Measurements from ENCODE around the gene MOG.

The MOG gene

GRCh38 chr6:29649701-29650673 lies 6.9 kb upstream of the MOG start:
- no peaks in the 10 kb centered on the region for H3K79me2 ChIP-seq (ENCODE audit: insufficient read depth, low read length)
- H3F3A ChIP-seq (ENCODE audit: insufficient read depth, low read length) = no peaks in the 10 kb centered on the region
- no peaks in the 10 kb centered on the region for H3K9me2 ChIP-seq (ENCODE audit: low read depth, low read length)
- peak overlapping the region; percentile 50; the same call in 1 of the 2 replicates for H3K9ac ChIP-seq (ENCODE audit: low read length)
- no peaks in the 10 kb centered on the region for H3K9me3 ChIP-seq (ENCODE audit: low read length)
- H3K36me3 ChIP-seq (ENCODE audit: insufficient read depth, low read length) = no peaks in the 10 kb centered on the region
- H3K4me2 ChIP-seq (ENCODE audit: low read length) = peak overlapping the region; percentile 86
- TF ChIP-seq CTCF (IDR thresholded peaks at IDR 0.05; ENCODE audit: low read length) (peak; percentile 89), EZH2 (IDR thresholded peaks at IDR 0.05; ENCODE audit: borderline replicate concordance, low read length) (no peak)
- H3K4me1 ChIP-seq (ENCODE audit: insufficient read depth, low read length, severe bottlenecking) = peaks cover 12% of the 10 kb centered on the region
- H4K20me1 ChIP-seq (ENCODE audit: insufficient read depth, low read length) = no peaks in the 10 kb centered on the region
- H2AFZ ChIP-seq (ENCODE audit: low read length) = peak overlapping the region; percentile 62; the same call in 1 of the 2 replicates
- H3K27me3 ChIP-seq (ENCODE audit: insufficient read depth, low read length) = no peaks in the 10 kb centered on the region
- no peak overlapping the region for H3K27ac ChIP-seq (ENCODE audit: low read depth, low read length, poor library complexity, severe bottlenecking)
- peak overlapping the region; percentile 61 for H3K4me3 ChIP-seq (ENCODE audit: low read depth, low read length, poor library complexity, severe bottlenecking)

- Histone ChIP-seq H2AFZ (ENCODE audit: low read length) (no peak overlapping the region), H3K4me2 (ENCODE audit: low read length) (no peak overlapping the region), H3K9ac (ENCODE audit: low read length) (no peak overlapping the region), H3K9me3 (ENCODE audit: low read length) (no peaks in the 10 kb centered on the region), H3K4me3 (ENCODE audit: low read depth, low read length, poor library complexity, severe bottlenecking) (no peak overlapping the region), H3K27me3 (ENCODE audit: insufficient read depth, low read length) (no peaks in the 10 kb centered on the region), H4K20me1 (ENCODE audit: insufficient read depth, low read length) (no peaks in the 10 kb centered on the region), H3K79me2 (ENCODE audit: insufficient read depth, low read length) (no peaks in the 10 kb centered on the region), H3K27ac (ENCODE audit: low read depth, low read length, poor library complexity, severe bottlenecking) (no peak overlapping the region), H3K4me1 (ENCODE audit: insufficient read depth, low read length, severe bottlenecking) (peaks cover 12% of the 10 kb centered on the region), H3K36me3 (ENCODE audit: insufficient read depth, low read length) (no peaks in the 10 kb centered on the region), H3K9me2 (ENCODE audit: low read depth, low read length) (no peaks in the 10 kb centered on the region), H3F3A (ENCODE audit: insufficient read depth, low read length) (no peaks in the 10 kb centered on the region)
- peak; percentile 72 for TF ChIP-seq CTCF (IDR thresholded peaks at IDR 0.05; ENCODE audit: low read length)
- TF ChIP-seq EZH2 (IDR thresholded peaks at IDR 0.05; ENCODE audit: borderline replicate concordance, low read length) = no peak
Measured at GRCh38 chr6:29651413-29652197, 5.3 kb upstream of the MOG start.

GRCh38 chr6:29652198-29652584 lies 4.7 kb upstream of the MOG start:
- Histone ChIP-seq H4K20me1 (ENCODE audit: insufficient read depth, low read length) (no peaks in the 10 kb centered on the region), H3K4me1 (ENCODE audit: insufficient read depth, low read length, severe bottlenecking) (peaks cover 12% of the 10 kb centered on the region), H3K4me2 (ENCODE audit: low read length) (no peak overlapping the region), H3K9me2 (ENCODE audit: low read depth, low read length) (no peaks in the 10 kb centered on the region), H3K27ac (ENCODE audit: low read depth, low read length, poor library complexity, severe bottlenecking) (no peak overlapping the region), H3K27me3 (ENCODE audit: insufficient read depth, low read length) (no peaks in the 10 kb centered on the region), H2AFZ (ENCODE audit: low read length) (no peak overlapping the region), H3K79me2 (ENCODE audit: insufficient read depth, low read length) (no peaks in the 10 kb centered on the region), H3K9me3 (ENCODE audit: low read length) (no peaks in the 10 kb centered on the region), H3K9ac (ENCODE audit: low read length) (no peak overlapping the region), H3K36me3 (ENCODE audit: insufficient read depth, low read length) (no peaks in the 10 kb centered on the region), H3F3A (ENCODE audit: insufficient read depth, low read length) (no peaks in the 10 kb centered on the region), H3K4me3 (ENCODE audit: low read depth, low read length, poor library complexity, severe bottlenecking) (no peak overlapping the region)
- no peak for TF ChIP-seq CTCF (IDR thresholded peaks at IDR 0.05; ENCODE audit: low read length)
- no peak for TF ChIP-seq EZH2 (IDR thresholded peaks at IDR 0.05; ENCODE audit: borderline replicate concordance, low read length)

All from OCI-LY1 (cell line).